IPS-20b (cell line): ENCODE measurements around the gene DLG2.
"Not testable (repeated sequence)": the region's sequence is repeated elsewhere in the genome, so short reads cannot be mapped to it uniquely, and the experiment has no call there.

Experiments
- H3K27ac ChIP-seq: one replicate; pipeline ENCODE4 v1.5.1; 2013; ENCODE audit warnings: low read length
- H3K27me3 ChIP-seq: 2 replicates; pipeline ENCODE4 v1.6.1; 2013; ENCODE audit warnings: mild to moderate bottlenecking, low read length, inconsistent platforms; ENCODE audit not compliant: insufficient read depth
- H3K36me3 ChIP-seq: 2 replicates; pipeline ENCODE4 v1.6.1; 2013; ENCODE audit warnings: low read depth, mild to moderate bottlenecking, inconsistent platforms, low read length, moderate library complexity; ENCODE audit not compliant: insufficient read depth
- H3K4me1 ChIP-seq: 2 replicates; pipeline ENCODE4 v1.6.1; 2013; ENCODE audit warnings: mild to moderate bottlenecking, control low read depth, inconsistent platforms, low read length, moderate library complexity; ENCODE audit not compliant: insufficient read depth
- H3K4me3 ChIP-seq: 2 replicates; pipeline ENCODE4 v1.5.1; 2013; ENCODE audit warnings: mild to moderate bottlenecking, low read length, inconsistent platforms
- H3K9ac ChIP-seq: 2 replicates; pipeline ENCODE4 v1.6.1; 2013; ENCODE audit warnings: low read depth, mild to moderate bottlenecking, inconsistent platforms, low read length, moderate library complexity
- H3K9me3 ChIP-seq: 2 replicates; pipeline ENCODE4 v1.6.1; 2013; ENCODE audit warnings: mild to moderate bottlenecking, low read depth, low read length, inconsistent platforms; ENCODE audit not compliant: insufficient read depth

The DLG2 gene

DNA sequence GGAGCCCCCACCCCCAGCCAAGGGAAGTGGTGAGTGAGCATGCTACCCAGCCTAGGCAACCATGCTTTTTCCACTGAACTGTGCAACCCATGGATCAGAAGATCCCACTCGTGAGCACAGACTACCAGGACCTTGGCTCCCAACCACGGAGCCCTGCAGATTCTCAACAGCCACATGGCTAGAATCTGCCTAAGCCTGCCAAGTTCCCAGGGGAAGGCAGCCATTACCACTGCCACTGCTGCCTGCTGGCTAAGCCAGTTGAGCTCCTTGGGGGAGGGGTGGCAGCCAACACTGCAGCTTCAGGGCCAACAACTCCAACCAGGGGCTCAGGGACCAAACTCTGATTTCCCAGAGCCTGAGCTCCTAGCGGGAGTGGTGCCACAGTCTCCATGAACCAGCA lies 195.8 kb downstream of the DLG2 start:
- H3K27ac ChIP-seq: no peak overlapping the region
- H3K27me3 ChIP-seq: no peaks in the 10 kb centered on the region
- H3K9ac ChIP-seq: no peak overlapping the region
- H3K9me3 ChIP-seq: no peaks in the 10 kb centered on the region
- no peaks in the 10 kb centered on the region for H3K4me1 ChIP-seq
- H3K36me3 ChIP-seq: no peaks in the 10 kb centered on the region
- H3K4me3 ChIP-seq: no peak overlapping the region

- Histone ChIP-seq H3K4me1 (no peaks in the 10 kb centered on the region), H3K27me3 (no peaks in the 10 kb centered on the region), H3K9me3 (no peaks in the 10 kb centered on the region), H3K36me3 (no peaks in the 10 kb centered on the region), H3K4me3 (no peak overlapping the region), H3K9ac (no peak overlapping the region), H3K27ac (no peak overlapping the region)
Measured at GRCh38 chr11:85423794-85424193, 203.3 kb downstream of the DLG2 start.

GRCh38 chr11:85423316-85423715 lies 203.8 kb downstream of the DLG2 start:
- Histone ChIP-seq H3K9me3 (no peaks in the 10 kb centered on the region), H3K4me3 (no peak overlapping the region), H3K36me3 (no peaks in the 10 kb centered on the region), H3K27ac (no peak overlapping the region), H3K4me1 (no peaks in the 10 kb centered on the region), H3K27me3 (no peaks in the 10 kb centered on the region), H3K9ac (no peak overlapping the region)

DNA sequence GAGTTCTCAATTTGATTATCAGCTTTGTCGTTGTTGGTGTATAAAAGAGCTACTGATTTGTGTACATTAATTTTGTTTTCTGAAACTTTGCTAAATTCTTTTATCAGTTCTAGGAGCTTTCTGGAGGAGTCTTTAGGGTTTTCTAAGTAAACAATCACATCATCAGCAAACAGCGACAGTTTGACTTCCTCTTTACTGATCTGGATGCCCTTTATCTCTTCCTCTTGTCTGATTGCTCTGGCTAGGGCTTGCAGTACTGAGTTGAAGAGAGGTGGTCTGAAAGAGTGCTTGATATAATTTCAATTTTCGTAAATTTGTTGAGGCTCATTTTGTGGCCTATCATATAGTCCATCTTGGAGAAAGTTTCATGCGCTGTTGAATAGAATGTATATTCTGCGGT lies 213.0 kb downstream of the DLG2 start:
- Histone ChIP-seq H3K27me3 (no peaks in the 10 kb centered on the region), H3K9me3 (no peaks in the 10 kb centered on the region; the same call in 1 of the 2 replicates)

GRCh38 chr11:85407648-85408047 lies 219.5 kb downstream of the DLG2 start:
- H3K27ac ChIP-seq: no peak overlapping the region
- no peaks in the 10 kb centered on the region for H3K4me1 ChIP-seq
- no peaks in the 10 kb centered on the region for H3K9me3 ChIP-seq
- H3K36me3 ChIP-seq: no peaks in the 10 kb centered on the region
- H3K9ac ChIP-seq: no peak overlapping the region
- H3K4me3 ChIP-seq: no peak overlapping the region
- no peaks in the 10 kb centered on the region for H3K27me3 ChIP-seq

More for the DNA sequence above, 213.0 kb downstream of the DLG2 start:
- no peaks in the 10 kb centered on the region for H3K4me1 ChIP-seq
- H3K9ac ChIP-seq: no peak overlapping the region
- H3K36me3 ChIP-seq: no peaks in the 10 kb centered on the region
- H3K27ac ChIP-seq: no peak overlapping the region
- no peak overlapping the region for H3K4me3 ChIP-seq

DNA sequence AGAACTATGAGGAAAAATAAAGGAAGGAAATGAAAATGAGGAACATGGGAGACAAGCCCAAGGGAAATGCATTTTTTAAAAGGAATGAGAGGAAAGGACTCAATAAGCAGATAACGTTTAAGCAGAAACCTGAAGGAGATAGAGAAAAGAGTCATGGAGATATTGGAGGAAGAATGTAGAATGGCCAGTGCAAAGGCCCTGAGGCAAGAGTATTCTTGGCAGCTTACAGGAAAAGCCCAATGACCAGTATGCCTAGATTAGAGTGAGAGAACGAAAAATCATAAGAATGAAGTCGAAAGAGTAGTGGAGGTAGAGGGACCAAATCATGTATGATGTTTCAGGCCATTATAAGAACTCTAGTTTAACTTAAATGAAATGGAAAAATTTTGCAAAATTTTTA lies 220.3 kb downstream of the DLG2 start:
- Histone ChIP-seq H3K36me3 (no peaks in the 10 kb centered on the region), H3K4me1 (no peaks in the 10 kb centered on the region), H3K9me3 (no peaks in the 10 kb centered on the region), H3K4me3 (no peak overlapping the region), H3K27me3 (no peaks in the 10 kb centered on the region), H3K27ac (no peak overlapping the region), H3K9ac (no peak overlapping the region)

DNA sequence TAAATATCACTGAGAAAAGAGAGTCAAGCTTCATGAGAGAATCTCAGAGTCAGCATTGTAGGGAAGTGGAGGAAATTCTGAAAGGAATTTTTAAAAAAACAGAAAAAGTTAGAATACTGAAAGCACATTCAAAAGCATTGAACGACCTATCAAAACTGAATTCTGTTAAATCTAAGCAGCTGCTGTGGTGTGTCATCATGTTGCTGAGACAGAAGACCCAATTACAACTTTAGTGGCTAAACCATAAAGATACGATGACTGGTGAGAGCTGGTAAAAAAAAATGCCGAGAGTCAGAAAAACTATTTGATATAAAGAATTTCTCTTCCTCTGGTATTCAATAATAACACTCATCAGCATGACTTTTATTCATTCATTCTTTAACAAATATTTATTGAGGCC lies 220.8 kb downstream of the DLG2 start:
- H3K36me3 ChIP-seq: no peaks in the 10 kb centered on the region
- no peaks in the 10 kb centered on the region for H3K4me1 ChIP-seq
- no peaks in the 10 kb centered on the region for H3K27me3 ChIP-seq
- H3K9ac ChIP-seq: no peak overlapping the region
- no peak overlapping the region for H3K4me3 ChIP-seq
- H3K27ac ChIP-seq: no peak overlapping the region
- no peaks in the 10 kb centered on the region for H3K9me3 ChIP-seq

DNA sequence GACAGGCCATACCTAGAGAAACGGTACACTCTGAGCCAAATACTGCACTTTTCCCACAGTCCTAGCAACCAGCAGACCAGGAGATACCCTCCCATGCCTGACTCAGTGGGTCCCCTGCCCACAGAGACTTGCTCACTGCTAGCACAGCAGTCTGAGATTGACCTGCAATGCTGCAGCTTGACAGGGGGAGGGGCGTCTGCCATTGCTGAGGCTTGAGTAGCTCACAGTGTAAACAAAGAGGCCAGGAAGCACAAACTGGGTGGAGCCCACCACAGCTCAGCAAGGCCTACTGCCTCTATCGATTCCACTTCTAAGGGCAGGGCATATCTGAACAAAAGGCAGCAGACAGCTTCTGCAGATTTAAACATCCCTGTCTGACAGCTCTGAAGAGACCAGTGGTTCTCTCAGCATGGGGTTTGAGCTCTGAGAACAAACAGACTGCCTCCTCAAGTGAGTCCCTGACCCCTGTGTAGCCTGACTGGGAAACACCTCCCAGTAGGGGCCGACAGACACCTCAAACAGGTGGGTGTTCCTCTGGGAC lies 231.6 kb downstream of the DLG2 start:
- H3K9me3 ChIP-seq, H3K4me1 ChIP-seq, H3K9ac ChIP-seq, H3K36me3 ChIP-seq, H3K4me3 ChIP-seq, H3K27me3 ChIP-seq, H3K27ac ChIP-seq: not testable (repeated sequence)

DNA sequence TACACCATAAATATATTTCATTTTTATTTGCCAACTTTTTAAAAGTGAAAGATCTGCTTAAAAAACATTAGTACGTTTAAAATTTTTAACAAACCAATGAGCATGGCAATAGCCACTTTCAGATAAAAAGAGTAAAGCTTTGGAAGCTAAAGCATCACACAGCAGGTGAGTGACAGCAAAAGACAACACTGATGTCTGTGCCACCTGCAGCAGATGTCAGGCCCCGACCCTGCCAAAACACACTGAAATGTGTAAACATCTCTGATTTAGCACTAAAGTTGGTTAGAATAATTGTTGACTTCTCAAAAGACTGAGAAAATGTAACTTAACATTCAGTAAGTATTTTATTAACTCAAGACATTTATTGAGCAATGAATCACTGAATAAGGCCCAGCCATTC lies 232.9 kb downstream of the DLG2 start:
- Histone ChIP-seq H3K9me3 (peaks cover 3% of the 10 kb centered on the region; the same call in 1 of the 2 replicates), H3K27ac (no peak overlapping the region), H3K27me3 (no peaks in the 10 kb centered on the region), H3K4me3 (no peak overlapping the region), H3K36me3 (no peaks in the 10 kb centered on the region), H3K4me1 (no peaks in the 10 kb centered on the region), H3K9ac (no peak overlapping the region)

- peaks cover 1% of the 10 kb centered on the region; the same call in 1 of the 2 replicates for H3K4me1 ChIP-seq
- H3K4me3 ChIP-seq: no peak overlapping the region
- H3K27me3 ChIP-seq: no peaks in the 10 kb centered on the region
- no peak overlapping the region for H3K27ac ChIP-seq
- no peaks in the 10 kb centered on the region for H3K36me3 ChIP-seq
- H3K9me3 ChIP-seq: peaks cover 3% of the 10 kb centered on the region; the same call in 1 of the 2 replicates
- H3K9ac ChIP-seq: no peak overlapping the region
Measured at GRCh38 chr11:85391141-85391540, 236.0 kb downstream of the DLG2 start.

DNA sequence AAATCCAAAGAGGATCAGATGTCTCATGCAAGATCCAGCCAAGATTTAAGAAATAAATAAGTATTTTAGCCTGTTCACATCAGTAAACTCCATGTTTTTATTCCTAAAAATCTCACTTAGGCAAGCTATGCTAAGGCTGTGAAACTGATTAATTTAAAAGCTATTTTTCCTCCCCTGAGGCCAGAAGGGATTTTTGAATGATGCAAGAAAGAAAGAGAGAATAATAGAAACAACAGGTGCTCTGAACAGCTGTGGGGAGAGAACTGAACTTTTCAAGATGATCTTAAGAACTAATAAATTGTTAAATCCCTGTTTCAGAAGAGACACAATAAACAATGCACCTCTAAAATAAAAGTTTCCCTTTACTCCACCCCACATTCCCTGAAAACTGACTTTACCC lies 241.6 kb downstream of the DLG2 start:
- no peak overlapping the region for H3K9ac ChIP-seq
- no peak overlapping the region for H3K27ac ChIP-seq
- peaks cover 2% of the 10 kb centered on the region; the same call in 1 of the 2 replicates for H3K9me3 ChIP-seq
- no peaks in the 10 kb centered on the region for H3K36me3 ChIP-seq
- no peak overlapping the region for H3K4me3 ChIP-seq
- H3K4me1 ChIP-seq: peaks cover 14% of the 10 kb centered on the region; the same call in 1 of the 2 replicates
- H3K27me3 ChIP-seq: no peaks in the 10 kb centered on the region

- Histone ChIP-seq H3K9ac (no peak overlapping the region), H3K4me1 (peaks cover 14% of the 10 kb centered on the region; the same call in 1 of the 2 replicates), H3K27me3 (no peaks in the 10 kb centered on the region), H3K36me3 (no peaks in the 10 kb centered on the region), H3K9me3 (peaks cover 2% of the 10 kb centered on the region; the same call in 1 of the 2 replicates), H3K4me3 (no peak overlapping the region), H3K27ac (no peak overlapping the region)
Measured at GRCh38 chr11:85385111-85385510, 242.0 kb downstream of the DLG2 start.
